Measurements from ENCODE around the gene ZNF334. TPM values are rescaled to one million over a fixed set of nuclear protein-coding genes. Genes with fewer than 3 reads are reported as not detected.

Gene ZNF334
- total and polyA plus RNA-seq, 12 donors, result 0.64 to 3.0 (median 1.6) TPM

DNA sequence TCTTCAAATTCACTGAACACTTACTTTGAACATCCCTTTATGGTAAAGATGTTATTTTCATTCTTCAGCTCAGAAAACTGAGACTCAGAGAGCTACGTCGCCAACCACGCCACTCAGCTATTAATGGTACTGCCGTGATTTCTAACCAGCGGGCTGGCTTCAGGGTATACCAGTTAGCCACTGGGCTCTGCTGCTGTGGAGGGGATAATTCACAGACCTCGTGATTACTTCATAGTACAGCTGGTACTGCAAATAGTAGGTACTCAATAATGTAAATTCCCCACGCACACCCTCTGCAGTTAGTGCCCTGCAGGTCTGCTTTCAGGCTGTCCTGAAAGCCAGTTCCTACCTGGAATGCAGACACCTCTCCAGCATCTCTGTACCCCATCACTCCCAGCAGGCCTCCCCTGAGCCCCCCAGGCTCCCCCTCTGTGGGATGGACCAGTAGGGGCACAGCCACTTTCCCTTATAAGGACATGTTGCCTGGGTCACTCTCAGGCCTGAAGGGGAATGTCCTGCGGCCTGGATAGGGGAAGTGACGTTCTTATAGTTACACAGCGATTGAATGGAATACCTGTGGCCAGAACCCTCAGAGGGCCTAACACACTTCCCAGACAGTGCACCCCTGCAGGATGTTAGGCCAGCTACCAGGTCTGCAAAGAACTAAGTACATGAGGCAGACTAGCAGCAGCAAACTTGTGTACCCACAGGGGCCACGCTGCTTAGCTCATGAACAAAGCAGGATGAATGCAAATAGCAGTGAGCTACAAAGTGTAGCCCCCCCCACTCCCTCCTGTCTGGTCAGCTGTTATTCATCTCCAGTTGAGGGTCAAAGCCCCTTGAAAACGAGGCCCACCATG, 38.4 kb upstream of the ZNF334 start:
- Histone ChIP-seq H3K9me3 (no peaks in the 10 kb centered on the region), H3K4me1 (peaks cover 0 to 20% (median 0%) of the 10 kb centered on the region in 9 donors), H3K4me3 (no peak overlapping the region), H3K27me3 (peaks cover 0 to 11% (median 5%) of the 10 kb centered on the region in 7 donors), H3K27ac (no peak overlapping the region), H3K36me3 (no peaks in the 10 kb centered on the region)
- 75 to 77% methylated on average over 12 of the region's 12 CpGs for WGBS, 2 donors
- intact Hi-C loops (cut with DNase I), result no loop called here
- no peak for ATAC-seq
- DNase-seq, result no peak
- TF ChIP-seq, protein P1, sequence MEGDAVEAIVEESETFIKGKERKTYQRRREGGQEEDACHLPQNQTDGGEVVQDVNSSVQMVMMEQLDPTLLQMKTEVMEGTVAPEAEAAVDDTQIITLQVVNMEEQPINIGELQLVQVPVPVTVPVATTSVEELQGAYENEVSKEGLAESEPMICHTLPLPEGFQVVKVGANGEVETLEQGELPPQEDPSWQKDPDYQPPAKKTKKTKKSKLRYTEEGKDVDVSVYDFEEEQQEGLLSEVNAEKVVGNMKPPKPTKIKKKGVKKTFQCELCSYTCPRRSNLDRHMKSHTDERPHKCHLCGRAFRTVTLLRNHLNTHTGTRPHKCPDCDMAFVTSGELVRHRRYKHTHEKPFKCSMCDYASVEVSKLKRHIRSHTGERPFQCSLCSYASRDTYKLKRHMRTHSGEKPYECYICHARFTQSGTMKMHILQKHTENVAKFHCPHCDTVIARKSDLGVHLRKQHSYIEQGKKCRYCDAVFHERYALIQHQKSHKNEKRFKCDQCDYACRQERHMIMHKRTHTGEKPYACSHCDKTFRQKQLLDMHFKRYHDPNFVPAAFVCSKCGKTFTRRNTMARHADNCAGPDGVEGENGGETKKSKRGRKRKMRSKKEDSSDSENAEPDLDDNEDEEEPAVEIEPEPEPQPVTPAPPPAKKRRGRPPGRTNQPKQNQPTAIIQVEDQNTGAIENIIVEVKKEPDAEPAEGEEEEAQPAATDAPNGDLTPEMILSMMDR (IDR thresholded peaks at IDR 0.05), result no peak

DNA sequence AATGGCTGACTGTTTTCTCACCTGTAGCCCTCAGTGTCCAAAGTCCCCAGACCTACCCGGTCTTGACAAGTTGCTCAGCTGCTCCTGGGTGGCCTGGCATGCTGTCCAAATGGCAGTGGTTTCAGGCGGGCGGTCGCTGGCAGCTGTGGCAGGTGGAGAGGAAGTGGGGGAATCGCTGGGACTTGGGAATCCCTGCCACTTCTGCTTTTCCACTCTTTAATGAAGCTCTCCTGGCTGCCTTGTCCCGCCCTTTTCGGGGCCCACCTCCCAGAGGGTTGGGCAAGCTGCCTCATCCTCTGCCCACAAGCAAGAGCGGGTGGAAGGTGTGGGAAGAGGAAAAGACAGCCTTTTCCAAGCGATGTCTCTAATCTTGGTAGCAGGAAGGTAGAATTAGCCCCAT, 37.1 kb upstream of the ZNF334 start, which contains the start of gene OCSTAMP:
OCSTAMP (minus strand) TSS at position 194 of the 400 bp plus-strand sequence; CDS start at position 100, 94 bp downstream.
- Histone ChIP-seq H3K27ac (no peak within 1 kb of the TSS), H3K27me3 (peaks cover 0 to 19% (median 8%) of the 10 kb centered on the region in 7 donors), H3K9me3 (no peaks in the 10 kb centered on the region), H3K36me3 (no peaks in the 10 kb centered on the region), H3K4me3 (no peak within 1 kb of the TSS), H3K4me1 (peaks cover 0 to 25% (median 0%) of the 10 kb centered on the region in 9 donors)
- intact Hi-C loops (cut with DNase I), result no loop called here
- TF ChIP-seq, protein P1 (IDR thresholded peaks at IDR 0.05), result no peak
- ATAC-seq (no peak), DNase-seq (no peak)
- WGBS, 2 donors, result 72 to 76% methylated on average over 9 of the region's 9 CpGs

DNA sequence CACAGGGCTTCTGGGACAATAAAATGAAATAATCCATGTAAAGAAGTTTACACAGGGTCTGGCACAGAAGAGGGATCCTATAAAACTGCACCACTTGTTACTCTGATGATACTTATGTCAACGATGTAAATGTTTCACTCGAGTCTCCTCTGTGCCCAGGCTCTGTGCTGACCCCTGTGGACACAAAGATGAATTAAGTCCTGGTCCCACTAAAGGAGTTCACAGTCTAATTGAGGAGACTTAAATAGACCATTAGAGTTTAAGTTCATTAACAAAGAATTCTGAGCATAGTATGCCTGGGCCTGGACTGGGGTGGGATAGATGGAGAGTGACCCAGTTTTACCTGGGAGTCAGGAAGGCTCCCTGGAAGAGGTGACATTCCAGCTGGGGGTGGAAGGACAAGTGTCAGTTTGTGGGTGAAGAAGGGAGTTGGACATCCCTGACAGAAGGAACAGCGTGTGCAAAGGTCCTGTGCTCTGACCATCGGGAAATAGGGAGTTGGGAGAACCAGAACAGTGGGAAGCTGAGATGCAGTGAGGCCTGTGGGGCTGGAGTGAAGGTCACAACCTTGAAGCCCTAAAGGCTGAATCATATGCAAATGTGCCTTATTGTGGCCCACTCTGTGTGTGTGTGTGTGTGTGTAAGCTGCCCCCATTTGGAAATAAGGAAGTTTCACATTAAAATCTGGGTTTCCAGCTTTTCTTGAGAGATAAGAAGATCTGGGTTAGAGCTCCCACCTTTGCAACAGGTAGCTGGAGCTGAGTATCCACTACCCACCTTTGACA, 36.0 kb upstream of the ZNF334 start:
- no peak overlapping the region for H3K27ac ChIP-seq
- no peaks in the 10 kb centered on the region for H3K36me3 ChIP-seq
- H3K27me3 ChIP-seq, result peaks cover 0 to 19% (median 11%) of the 10 kb centered on the region in 7 donors
- intact Hi-C loops (cut with DNase I), result no loop called here
- no peaks in the 10 kb centered on the region for H3K9me3 ChIP-seq
- H3K4me3 ChIP-seq, result no peak overlapping the region
- WGBS, 2 donors, result 82 to 85% methylated on average over 4 of the region's 4 CpGs
- TF ChIP-seq, protein P1 (IDR thresholded peaks at IDR 0.05), result no peak
- DNase-seq (no peak), ATAC-seq (no peak)
- H3K4me1 ChIP-seq, result peaks cover 0 to 35% (median 0%) of the 10 kb centered on the region in 9 donors

DNA sequence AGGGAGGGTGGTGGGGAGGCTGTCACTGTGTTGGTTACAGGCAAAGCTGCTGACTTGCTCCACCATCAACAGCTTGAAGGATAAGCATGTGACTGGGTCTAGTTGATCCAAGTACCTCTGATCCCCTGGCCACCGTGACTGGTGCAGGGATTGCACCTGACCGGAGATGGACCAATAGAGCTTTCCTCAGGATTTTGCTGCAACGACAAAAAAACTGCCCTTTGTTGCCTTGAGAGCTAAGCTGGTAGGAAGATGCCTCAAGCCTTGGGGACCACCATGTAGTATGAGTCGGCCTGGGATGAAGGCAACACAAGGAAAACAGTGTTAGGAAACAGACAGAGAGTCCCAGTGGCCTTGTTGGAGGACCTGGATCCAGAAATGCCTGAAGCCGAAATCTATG, 35.3 kb upstream of the ZNF334 start:
- no peak for DNase-seq
- H3K36me3 ChIP-seq, result no peaks in the 10 kb centered on the region
- TF ChIP-seq, protein P1 (IDR thresholded peaks at IDR 0.05), result no peak
- intact Hi-C loops (cut with DNase I), result no loop called here
- H3K27ac ChIP-seq, result no peak overlapping the region
- no peaks in the 10 kb centered on the region for H3K9me3 ChIP-seq
- 82 to 89% methylated on average over 5 of the region's 5 CpGs for WGBS, 2 donors
- peaks cover 0 to 35% (median 0%) of the 10 kb centered on the region in 9 donors for H3K4me1 ChIP-seq
- no peak for ATAC-seq
- peaks cover 0 to 23% (median 11%) of the 10 kb centered on the region in 7 donors for H3K27me3 ChIP-seq
- H3K4me3 ChIP-seq, result no peak overlapping the region
